HG03135 (cell line): ENCODE measurements around the gene IL17REL.

Source experiments
- ATAC-seq: cut with Tn5 transposase; IDR thresholded peaks from one replicate; pipeline ENCODE4 v1.9.1; 2021; ENCODE audit warnings: mild to moderate bottlenecking, moderate library complexity; ENCODE audit not compliant: unreplicated experiment

The IL17REL gene

DNA sequence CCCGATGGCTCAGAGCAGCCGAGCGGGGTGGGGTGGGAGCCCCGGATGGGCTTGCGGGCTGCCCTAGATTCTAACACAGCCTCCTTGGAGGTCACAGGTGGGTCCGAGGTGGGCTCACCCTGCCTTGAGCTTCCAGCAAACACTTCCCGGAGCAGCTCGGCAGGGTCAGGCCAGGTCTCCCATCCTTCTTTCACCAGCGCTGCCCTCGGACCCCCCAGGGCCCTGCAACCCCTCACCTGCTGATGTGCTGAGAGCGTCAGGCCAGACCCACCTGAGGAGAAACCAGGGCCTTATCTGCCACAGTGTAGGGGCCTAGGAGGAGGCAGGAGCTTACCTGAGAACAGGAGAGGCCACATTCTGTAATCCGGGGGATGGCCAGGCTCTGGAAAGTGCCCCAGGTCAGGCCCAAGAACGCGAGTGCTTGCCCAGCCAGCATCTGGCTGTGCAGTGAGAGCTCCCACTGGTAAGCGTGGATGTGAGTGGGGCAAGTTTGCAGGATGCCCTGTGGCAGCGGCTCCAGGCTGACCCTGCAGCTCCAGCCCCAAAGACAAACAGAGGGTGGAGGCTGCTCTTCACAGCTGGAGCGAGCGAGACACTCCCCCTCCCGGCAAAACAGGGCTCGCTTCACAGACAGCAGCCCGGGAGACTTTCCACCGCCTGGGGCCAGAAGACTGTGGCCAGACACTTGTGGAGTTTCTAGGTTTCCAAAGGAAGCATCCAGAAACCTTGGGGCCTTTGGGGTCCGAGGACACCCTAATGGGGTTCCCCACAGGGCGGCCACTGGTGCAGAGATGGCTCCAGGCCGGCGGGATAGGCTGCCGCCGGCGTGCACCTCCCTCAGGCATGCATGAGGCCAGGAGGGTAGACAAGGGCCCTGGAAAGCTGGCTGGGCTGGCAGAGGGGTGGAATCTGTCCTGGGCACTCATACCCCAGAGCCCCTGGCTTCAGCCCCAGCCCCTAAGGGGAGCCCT, at the start of gene IL17REL:
Gene IL17REL (minus strand): TSS at position 555 of the 971 bp plus-strand sequence. CDS start 119 bp downstream, at position 436.
- ATAC-seq = no peak

DNA sequence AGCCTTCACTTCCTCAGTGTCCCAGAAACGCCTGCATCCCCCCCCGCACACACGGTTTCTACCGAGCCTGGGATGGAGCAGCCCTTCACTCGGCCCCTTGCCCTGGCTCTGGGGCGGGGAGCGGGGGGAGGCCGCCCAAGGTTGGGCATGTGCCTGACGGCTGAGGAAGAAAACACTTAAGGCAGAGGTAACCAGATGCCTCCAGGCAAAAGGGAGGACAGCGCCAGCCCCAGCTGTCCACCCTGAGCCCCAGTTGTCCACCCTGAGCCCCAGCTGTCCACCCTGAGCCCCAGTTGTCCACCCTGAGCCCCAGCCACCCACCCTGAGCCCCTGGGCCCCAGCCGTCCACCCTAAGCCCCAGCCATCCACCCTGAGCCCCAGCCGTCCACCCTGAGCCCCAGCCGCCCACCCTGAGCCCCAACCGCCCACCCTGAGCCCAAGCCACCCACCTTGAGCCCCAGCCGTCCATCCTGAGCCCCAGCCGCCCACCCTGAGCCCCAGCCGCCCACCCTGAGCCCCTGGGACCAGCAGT, 49.3 kb upstream of the IL17REL start:
- ATAC-seq = no peak

- no peak for ATAC-seq
These were observed 48.7 kb upstream of the IL17REL start for GRCh38 chr22:50061141-50061823.

DNA sequence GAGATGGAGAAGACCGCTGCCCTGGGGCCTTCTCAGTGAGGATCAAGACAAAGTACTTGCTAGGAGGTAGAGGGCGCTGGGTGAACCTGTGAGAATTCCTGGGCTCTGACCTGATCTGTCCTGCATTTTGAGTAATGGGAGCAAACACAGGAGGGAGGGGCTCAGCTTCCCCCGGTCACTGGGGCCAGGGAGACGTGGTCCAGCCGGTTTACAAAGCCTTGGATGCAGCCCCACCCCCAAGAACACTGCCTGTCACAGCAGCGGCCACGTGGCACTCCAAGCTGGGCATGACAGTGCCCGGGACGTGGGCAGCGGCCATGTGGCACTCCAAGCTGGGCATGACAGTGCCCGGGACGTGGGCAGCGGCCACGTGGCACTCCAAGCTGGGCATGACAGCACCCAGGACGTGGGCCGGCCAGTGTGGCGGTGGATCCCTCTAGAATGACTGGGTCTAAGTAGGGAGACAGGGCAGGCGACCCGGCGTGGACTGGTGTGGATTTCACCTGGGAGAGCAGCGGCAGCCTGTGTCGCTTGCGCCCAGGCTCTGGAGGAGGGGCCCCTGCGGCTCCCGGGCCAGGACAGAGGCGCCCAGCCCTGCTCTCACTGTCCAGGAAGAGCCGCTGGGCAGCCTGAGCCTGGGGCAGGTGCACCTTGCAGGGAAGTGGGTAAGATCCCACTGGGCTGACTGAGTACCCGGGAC, 48.0 kb upstream of the IL17REL start:
- ATAC-seq = no peak

DNA sequence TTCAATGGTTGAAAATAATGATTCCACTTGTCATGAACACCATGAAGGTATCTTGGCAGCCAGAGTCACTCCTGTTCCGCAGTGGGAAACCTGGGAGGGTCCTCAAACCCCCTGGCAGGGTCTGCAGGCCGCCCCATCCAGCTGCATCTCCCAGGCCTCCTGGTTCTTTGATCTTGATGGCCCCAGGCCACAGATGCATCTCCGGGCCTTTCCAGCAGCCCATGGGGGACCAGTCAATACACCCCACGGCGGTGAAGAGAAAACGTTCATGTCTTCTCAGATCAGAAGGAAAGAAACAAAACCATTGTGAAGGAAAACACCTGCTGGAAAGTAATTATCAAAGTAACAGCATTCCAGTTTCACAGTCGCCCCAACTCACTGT, 47.3 kb upstream of the IL17REL start:
- no peak for ATAC-seq

GRCh38 chr22:50058906-50059880, 46.6 kb upstream of the IL17REL start:
- ATAC-seq = no peak

GRCh38 chr22:50058061-50058905, 45.7 kb upstream of the IL17REL start, which contains the start of gene TTLL8:
Gene TTLL8, minus strand, starts transcription at chr22:50058298.
- no peak for ATAC-seq

DNA sequence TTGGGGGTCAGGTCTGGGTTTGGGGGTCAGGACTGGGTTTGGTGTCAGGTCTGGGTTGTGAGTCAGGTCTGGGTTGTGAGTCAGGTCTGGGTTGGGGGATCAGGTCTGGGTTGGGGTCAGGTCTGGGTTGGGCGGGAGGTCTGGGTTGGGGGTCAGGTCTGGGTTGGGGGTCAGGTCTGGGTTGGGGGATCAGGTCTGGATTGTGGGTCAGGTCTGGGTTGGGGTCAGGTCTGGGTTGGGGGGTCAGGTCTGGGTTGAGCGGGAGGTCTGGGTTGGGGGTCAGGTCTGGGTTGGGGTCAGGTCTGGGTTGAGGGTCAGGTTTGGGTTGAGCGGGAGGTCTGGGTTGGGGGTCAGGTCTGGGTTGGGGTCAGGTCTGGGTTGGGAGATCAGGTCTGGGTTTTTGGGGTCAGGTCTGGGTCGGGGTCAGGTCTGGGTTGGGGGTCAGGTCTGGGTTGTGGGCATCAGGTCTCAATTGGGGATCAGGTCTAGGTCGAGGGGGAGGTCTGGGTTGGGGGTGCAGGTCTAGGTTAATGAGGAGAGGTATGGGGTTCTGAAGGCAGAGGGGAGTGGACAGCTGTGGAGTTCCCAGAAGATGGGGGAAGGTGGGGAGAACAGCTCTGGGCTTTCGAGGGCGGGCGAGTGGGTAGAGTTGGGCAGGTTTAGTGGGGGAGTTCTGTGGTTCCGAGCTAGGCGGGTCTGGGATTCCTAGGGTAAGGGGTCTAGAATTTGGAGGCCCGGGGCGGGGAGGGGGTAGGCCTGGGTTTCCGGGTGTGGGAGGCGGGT, 44.9 kb upstream of the IL17REL start:
- no peak for ATAC-seq

- no peak for ATAC-seq
These were observed 43.8 kb upstream of the IL17REL start for GRCh38 chr22:50056214-50056972.

DNA sequence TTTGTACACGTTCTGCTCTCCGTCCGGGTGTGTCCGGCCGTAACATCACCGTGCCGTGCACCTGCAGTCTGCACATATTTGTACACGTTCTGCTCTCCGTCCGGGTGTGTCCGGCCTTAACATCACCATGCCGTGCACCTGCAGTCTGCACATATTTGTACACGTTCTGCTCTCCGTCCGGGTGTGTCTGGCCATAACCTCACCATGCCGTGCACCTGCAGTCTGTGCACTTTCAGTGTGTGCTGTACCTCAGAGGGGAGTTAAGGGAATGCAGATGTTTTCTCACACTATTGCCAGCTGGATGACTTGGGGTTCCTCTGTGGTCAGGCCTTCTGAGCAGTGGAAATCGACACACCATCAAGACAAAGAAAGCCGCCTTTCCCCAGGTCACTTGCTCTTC, 41.3 kb upstream of the IL17REL start:
- no peak for ATAC-seq

DNA sequence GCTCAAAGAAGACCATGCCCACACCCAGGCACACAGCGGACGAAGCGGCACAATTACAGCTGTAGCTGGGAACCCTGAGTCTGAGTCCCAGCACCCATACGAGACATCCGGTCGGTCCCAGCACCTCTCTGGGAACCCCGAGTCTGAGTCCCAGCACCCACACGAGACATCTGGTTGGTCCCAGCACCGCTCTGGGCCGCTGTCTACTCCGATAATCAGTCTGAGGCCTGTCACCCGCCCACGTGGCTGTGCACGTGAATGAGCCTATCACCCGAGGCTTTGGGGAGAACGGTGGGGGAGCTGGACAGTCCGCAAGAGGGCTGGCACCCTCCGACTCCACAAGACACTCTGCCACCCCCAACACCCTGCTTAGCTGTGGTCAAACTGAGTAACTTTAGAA, 39.4 kb upstream of the IL17REL start:
- ATAC-seq = no peak

DNA sequence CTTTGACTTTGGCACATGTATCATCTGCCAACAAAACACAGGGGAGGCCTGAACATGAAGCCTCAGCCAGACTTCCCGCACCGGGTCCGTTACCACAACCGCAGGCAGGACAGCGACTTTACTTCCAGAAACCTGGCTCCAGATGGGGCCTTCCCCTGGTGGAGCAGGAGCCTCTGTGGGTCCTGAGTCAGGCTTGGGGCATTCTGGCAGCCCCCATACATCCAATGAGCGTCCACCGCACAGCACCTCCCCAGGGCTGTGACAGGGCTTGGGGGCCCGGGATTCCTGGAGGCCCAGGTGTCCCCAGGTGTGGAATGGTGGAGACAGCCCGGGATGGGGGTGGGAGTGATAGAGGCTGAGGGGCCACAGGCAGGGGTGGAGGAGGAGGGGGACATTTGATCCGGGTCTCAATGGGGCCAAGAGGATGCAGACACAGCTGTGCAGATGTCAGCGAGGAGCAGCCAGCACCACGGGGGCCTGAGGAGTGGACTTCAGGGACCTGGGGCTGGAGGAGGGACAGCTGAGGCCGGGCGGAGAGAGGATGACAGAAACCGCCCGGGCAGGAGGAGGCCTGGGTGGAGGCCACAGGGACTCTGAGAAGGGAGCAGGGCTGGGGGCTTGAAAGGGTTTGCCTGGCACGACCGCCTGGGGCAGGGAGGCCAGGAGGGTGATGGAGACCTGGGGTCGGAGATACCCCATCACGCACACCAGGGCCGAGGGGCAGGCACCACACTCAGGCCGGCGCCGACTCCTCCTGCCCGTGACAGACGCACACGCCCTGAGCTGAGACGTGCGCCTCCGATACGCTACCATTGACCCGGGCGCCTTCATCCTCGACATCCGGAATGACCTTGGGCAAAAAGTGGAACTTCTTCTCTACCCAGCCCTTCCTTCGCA, 37.0 kb upstream of the IL17REL start:
- ATAC-seq = no peak

- no peak for ATAC-seq
These were observed 36.3 kb upstream of the IL17REL start for GRCh38 chr22:50048836-50049235.

DNA sequence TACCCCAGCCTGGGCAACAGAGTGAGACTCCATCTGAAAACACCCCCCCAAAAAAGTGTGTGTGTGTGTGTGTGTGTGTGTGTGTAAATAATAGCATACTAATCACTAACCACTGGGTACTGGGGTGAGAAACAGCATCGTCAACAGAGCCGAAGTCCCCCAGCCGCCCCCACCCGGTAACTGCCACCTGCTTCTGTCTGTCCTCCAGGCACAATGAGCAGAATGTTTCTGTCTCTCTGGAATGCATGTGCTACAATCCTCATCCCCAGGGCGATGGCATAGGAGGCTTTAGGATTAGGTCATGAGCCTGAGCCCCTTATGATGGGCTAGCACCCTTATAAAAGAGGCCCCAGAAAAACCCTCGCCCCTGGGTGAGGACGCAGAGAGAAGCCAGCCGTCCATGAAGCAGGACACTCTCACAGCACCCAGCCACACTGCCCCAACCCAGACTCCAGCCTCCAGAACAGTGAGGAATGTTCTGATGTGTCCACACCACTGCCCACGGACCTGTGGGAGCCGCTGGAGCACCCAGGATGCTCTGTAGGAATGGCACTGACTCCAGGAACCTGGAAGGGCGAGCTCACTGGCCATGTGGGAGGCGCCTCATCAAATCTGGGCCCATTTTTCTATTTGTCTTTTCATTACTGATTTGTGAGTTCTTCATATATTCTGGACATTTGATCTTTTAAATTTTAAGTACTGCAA, 35.6 kb upstream of the IL17REL start:
- no peak for ATAC-seq

DNA sequence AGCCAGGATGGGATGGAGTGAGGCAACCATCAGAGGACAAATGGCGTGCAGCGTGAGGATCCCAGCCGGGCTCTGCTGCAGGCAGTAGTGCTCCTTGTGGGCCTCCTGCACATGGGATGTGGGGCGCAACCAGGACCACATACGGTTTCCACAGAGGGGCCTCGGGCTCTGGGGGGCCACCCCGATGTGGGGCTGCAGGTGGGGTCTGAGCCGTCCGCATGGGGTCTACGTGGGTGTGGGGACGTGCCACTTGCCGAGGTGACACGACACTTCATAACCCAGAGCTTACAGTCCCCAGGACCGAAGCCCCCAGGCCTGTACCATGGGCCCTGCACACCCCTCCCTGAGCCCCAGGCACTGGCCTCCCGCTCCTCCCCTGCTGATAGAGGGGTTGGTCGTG, 34.8 kb upstream of the IL17REL start:
- ATAC-seq = no peak
